AG09319 (cell line): Measurements from ENCODE around the gene ATP6AP1.

Experiments used
- DNase-seq: peaks from one replicate; pipeline ENCODE4 v3.0.0-alpha.2; 2010; ENCODE audit warnings: low read depth; ENCODE audit errors: extremely low read depth
- TF ChIP-seq, protein P1 (sequence below): IDR thresholded peaks from 2 replicates; pipeline ENCODE4 v1.5.1; 2011; ENCODE audit warnings: low read depth, mild to moderate bottlenecking, inconsistent platforms, low read length, moderate library complexity

The ATP6AP1 gene

DNA sequence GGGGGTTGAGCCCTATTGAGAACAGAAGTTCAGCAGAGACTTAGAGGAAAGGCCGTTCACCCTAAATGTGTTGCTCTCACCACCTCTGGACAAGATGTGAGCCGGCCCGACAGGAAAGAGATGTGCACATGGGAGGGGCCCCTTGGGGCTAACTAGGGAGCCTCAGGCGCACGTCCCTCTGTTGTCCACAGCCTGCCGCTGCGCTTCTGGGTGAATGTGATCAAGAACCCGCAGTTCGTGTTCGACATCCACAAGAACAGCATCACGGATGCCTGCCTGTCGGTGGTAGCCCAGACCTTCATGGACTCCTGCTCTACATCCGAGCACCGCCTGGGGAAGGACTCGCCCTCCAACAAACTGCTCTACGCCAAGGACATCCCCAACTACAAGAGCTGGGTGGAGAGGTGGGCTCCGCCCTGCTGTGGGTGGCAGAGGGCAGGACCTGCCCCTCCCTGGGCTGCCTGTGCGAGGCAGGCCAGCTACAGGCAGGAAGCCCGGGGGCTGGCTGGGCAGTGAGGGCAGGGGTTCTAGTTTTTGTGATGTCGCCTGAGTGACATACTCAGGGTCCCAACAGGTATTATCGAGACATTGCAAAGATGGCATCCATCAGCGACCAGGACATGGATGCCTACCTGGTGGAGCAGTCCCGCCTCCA lies 42.6 kb downstream of the ATP6AP1 start:
- TF ChIP-seq, protein P1, sequence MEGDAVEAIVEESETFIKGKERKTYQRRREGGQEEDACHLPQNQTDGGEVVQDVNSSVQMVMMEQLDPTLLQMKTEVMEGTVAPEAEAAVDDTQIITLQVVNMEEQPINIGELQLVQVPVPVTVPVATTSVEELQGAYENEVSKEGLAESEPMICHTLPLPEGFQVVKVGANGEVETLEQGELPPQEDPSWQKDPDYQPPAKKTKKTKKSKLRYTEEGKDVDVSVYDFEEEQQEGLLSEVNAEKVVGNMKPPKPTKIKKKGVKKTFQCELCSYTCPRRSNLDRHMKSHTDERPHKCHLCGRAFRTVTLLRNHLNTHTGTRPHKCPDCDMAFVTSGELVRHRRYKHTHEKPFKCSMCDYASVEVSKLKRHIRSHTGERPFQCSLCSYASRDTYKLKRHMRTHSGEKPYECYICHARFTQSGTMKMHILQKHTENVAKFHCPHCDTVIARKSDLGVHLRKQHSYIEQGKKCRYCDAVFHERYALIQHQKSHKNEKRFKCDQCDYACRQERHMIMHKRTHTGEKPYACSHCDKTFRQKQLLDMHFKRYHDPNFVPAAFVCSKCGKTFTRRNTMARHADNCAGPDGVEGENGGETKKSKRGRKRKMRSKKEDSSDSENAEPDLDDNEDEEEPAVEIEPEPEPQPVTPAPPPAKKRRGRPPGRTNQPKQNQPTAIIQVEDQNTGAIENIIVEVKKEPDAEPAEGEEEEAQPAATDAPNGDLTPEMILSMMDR = no peak
- DNase-seq = no peak

DNA sequence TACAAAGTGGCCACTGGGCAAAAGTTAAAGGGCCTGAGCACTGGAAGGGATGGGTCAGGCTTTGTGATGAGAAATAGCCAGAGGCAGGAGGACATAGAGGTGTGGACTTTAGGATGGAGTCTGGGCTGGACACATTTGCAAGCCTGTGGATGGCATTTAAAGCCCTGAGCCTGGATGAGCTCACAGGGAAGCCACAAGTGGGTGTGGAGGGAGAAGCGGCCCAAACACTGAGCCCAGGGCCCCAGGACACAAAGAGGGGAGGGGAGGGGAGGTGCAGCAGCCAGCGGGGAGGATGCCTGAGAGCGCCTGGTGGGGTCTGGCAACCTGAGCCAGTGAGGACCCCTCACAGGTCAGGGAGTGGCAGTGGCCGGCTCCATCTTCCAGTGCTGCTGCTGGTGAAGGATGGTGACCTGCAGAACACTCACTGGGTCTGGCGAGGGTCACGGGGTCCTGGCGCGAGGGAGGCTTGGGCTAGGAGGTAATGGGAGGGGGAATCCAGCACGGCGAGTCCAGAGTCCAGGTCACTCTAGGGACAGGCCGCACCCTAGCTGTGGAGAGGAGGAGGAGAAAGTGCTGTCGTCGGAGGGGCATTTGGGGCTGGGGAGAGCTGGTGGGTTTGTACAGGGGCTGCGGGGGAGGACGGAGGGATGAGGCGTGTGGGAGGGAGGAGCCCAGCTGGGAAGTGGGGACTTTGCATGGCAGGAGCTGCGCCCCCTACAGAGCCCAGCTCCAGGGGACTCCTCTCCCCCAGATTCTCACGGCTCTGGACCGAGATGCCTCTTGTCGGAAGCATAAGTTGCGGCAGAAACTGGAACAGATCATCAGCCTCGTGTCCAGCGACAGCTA lies 43.6 kb downstream of the ATP6AP1 start:
- DNase-seq = no peak
- TF ChIP-seq, protein P1 = no peak

DNA sequence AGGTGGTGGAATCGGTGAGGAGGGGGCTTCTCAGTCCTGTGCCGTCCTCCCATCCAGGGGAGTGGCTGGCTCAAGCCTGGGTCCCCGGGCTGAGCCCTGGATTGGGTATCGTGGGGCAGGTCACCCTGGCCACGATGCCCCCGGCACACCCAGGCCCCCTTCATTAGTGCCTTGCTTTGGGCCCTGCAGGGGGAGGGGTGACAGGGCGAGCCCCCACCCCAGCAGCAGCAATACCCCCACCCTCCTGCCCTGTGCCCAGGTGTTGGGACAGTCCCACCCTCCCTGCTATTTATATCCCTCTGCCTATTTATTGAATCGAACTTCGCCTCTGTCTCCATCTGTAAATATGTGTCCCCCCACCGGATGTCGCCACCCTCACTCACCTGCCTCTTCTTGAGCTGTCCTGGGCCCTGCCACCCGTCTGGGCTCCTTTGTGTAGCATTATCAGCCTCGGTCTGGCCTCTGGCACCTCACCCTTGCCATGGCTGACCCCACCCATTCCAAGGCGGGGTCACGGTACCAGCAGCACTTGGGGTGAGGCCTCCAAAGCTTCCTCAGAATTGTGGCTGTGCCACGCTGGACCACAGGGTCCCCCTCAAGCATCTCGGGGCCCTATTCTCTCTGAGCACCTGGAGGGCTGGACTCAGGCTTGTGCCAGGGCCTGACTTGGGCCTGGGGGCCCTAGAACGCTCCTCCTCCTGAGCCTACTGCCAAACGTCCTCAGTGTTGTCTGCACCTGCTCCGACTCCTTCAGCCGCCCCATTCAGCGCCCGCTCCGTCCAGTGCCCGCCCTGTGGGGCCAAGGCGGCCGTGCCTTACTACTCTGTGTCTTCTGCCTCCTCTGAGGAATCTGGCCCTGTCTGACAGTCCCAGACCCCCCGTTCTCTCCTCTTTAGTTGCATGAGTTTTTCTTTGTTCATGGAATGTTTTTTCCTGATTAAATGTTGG lies 44.5 kb downstream of the ATP6AP1 start:
- TF ChIP-seq, protein P1 = no peak
- no peak for DNase-seq

DNA sequence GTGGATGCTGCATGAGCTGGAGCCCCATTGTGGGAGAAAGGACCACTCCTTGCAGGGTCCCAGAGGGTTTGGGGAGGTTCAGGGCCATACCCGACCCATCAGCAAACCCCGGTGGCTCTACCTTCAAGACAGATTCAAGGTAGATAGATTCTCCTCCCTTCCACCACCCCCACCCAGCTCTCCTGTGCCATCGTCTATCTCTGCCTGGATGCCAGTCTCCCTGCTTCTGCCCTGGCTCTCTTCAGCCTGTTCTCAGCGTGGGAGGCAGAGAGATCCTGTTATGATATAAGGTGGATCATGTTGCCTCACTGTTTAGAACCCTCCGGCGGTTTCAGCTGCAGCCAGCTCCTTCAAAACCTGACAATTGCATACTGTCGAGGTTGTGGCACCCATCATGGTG lies 45.2 kb downstream of the ATP6AP1 start:
- DNase-seq = no peak
- TF ChIP-seq, protein P1 = no peak

DNA sequence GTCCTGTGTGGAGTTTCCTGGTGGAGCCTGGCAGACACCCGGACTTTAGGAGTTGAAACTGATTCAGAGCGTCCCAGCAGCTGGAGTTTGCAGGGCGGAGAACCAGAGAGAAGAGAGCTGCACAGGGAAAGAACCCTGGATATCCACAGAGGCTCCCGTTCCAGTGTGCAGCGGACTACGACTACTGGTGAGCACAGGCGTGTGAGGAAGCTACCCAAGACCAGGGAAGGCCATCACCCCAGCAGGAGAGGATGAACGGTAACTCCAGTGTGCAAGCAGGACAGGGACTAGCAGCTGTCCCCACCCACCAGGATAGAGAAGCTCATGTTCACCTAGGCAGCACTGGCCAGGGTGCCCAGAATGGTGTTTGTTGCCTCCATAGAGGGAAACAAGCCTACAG lies 48.3 kb downstream of the ATP6AP1 start:
- TF ChIP-seq, protein P1 = no peak
- DNase-seq = no peak

DNA sequence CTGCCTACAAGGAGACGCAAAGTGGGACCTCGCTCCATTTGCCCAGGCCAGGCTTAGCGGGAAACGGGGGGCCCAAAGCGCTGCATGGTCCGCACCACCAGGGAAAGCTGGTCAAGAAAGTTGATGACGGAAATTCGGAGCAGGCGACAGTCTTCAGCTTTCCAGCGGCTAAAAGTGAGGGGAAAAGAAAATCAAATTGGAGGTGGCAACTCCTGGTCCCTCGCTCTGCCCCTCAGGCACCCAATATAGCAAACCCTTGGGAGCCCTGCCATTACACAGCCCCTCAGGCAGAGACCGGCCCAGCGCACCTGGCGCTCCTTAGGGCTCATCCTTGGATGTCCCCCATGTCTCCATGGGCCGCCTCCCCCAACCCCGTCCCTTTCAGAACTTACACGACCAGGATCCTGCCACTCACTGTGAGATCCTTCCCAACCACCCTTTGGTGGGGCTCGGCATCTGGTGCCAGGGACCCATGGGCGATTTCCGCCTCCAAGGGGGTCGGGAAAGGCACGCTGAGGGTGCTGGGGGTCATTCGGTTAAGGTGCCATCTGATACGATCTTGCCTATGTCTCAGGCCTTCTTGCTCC lies 49.5 kb downstream of the ATP6AP1 start:
- TF ChIP-seq, protein P1 = no peak
- DNase-seq = no peak
